DOHH2 (cell line): ENCODE measurements around the gene ANGPTL3.

Experiments
- H3F3A ChIP-seq: fragments of 200-600 bp; sonication (generic), shearing (Covaris generic); 2 replicates; pipeline ENCODE4 v1.6.0; 2016; ENCODE audit warnings: antibody characterized with exemption, mild to moderate bottlenecking; ENCODE audit not compliant: control insufficient read depth, insufficient read depth
- H3K27ac ChIP-seq: fragments of 200-600 bp; sonication (generic); 2 replicates; pipeline ENCODE4 v1.5.1; 2014; ENCODE audit warnings: low read depth, mild to moderate bottlenecking, low read length, moderate library complexity
- H3K27me3 ChIP-seq: fragments of 200-600 bp; sonication (generic); 2 replicates; pipeline ENCODE4 v1.6.1; 2014; ENCODE audit warnings: mild to moderate bottlenecking, low read length, mixed read lengths; ENCODE audit not compliant: control insufficient read depth
- H3K36me3 ChIP-seq: fragments of 200-600 bp; sonication (generic); 2 replicates; pipeline ENCODE4 v1.6.1; 2014; ENCODE audit warnings: mild to moderate bottlenecking, low read length, moderate library complexity, mixed read lengths; ENCODE audit not compliant: control insufficient read depth
- H3K4me1 ChIP-seq: fragments of 200-600 bp; sonication (generic); 2 replicates; pipeline ENCODE4 v1.6.1; 2014; ENCODE audit warnings: mild to moderate bottlenecking, low read length, mixed read lengths; ENCODE audit not compliant: control insufficient read depth
- H3K4me2 ChIP-seq: fragments of 200-600 bp; sonication (generic); 2 replicates; pipeline ENCODE4 v1.6.0; 2014; ENCODE audit warnings: mild to moderate bottlenecking, low read length, moderate library complexity
- H3K4me3 ChIP-seq: fragments of 200-600 bp; sonication (generic); 2 replicates; pipeline ENCODE4 v1.5.1; 2014; ENCODE audit warnings: mild to moderate bottlenecking, low read length, mixed read lengths
- H3K79me2 ChIP-seq: fragments of 200-600 bp; sonication (generic); 2 replicates; pipeline ENCODE4 v1.6.1; 2014; ENCODE audit warnings: mild to moderate bottlenecking, low read length, mixed read lengths; ENCODE audit not compliant: control insufficient read depth
- H3K9me2 ChIP-seq: fragments of 200-600 bp; sonication (generic); replicated peaks from 2 replicates; pipeline ENCODE4 v1.6.1; 2014; ENCODE audit warnings: mild to moderate bottlenecking, low read length, mixed read lengths; ENCODE audit not compliant: control insufficient read depth
- H3K9me3 ChIP-seq: fragments of 200-600 bp; sonication (generic); 2 replicates; pipeline ENCODE4 v1.6.1; 2014; ENCODE audit warnings: antibody characterized with exemption, low read length, mixed read lengths; ENCODE audit not compliant: control insufficient read depth, insufficient read depth
- H4K20me1 ChIP-seq: fragments of 200-600 bp; sonication (generic); 2 replicates; pipeline ENCODE4 v1.6.0; 2014; ENCODE audit warnings: low read depth, mild to moderate bottlenecking, antibody characterized with exemption, low read length, moderate library complexity; ENCODE audit not compliant: control insufficient read depth, insufficient read depth
- CTCF ChIP-seq: fragments of 200-600 bp; sonication (generic); IDR thresholded peaks from one replicate; pipeline ENCODE4 v1.5.1; 2014; ENCODE audit warnings: antibody characterized with exemption, mild to moderate bottlenecking, low read depth, low read length; ENCODE audit not compliant: poor library complexity, severe bottlenecking
- EZH2phosphoT487 ChIP-seq: fragments of 200-600 bp; sonication (generic); IDR thresholded peaks from 2 replicates; pipeline ENCODE4 v1.6.1; 2017; ENCODE audit warnings: borderline replicate concordance, mild to moderate bottlenecking, antibody characterized with exemption, low read length, moderate library complexity, mixed read lengths

Gene ANGPTL3

GRCh38 chr1:62593825-62594394, 3.4 kb upstream of the ANGPTL3 start:
- H3F3A ChIP-seq = no peaks in the 10 kb centered on the region
- no peaks in the 10 kb centered on the region for H3K79me2 ChIP-seq
- H3K27me3 ChIP-seq = no peaks in the 10 kb centered on the region
- TF ChIP-seq EZH2phosphoT487 (no peak), CTCF (no peak)
- H3K4me3 ChIP-seq = no peak overlapping the region
- no peaks in the 10 kb centered on the region for H3K36me3 ChIP-seq
- no peaks in the 10 kb centered on the region for H3K9me2 ChIP-seq
- H4K20me1 ChIP-seq = no peaks in the 10 kb centered on the region
- no peaks in the 10 kb centered on the region for H3K9me3 ChIP-seq
- H3K4me2 ChIP-seq = no peak overlapping the region
- H3K4me1 ChIP-seq = no peaks in the 10 kb centered on the region
- no peak overlapping the region for H3K27ac ChIP-seq

GRCh38 chr1:62595647-62596046, 1.7 kb upstream of the ANGPTL3 start:
- Histone ChIP-seq H3F3A (no peaks in the 10 kb centered on the region), H3K9me3 (no peaks in the 10 kb centered on the region), H3K27me3 (no peaks in the 10 kb centered on the region), H3K4me2 (no peak overlapping the region), H3K79me2 (no peaks in the 10 kb centered on the region), H3K4me1 (no peaks in the 10 kb centered on the region), H3K9me2 (no peaks in the 10 kb centered on the region), H3K36me3 (no peaks in the 10 kb centered on the region), H3K4me3 (no peak overlapping the region), H3K27ac (no peak overlapping the region), H4K20me1 (no peaks in the 10 kb centered on the region)
- no peak for TF ChIP-seq CTCF
- no peak for TF ChIP-seq EZH2phosphoT487

DNA sequence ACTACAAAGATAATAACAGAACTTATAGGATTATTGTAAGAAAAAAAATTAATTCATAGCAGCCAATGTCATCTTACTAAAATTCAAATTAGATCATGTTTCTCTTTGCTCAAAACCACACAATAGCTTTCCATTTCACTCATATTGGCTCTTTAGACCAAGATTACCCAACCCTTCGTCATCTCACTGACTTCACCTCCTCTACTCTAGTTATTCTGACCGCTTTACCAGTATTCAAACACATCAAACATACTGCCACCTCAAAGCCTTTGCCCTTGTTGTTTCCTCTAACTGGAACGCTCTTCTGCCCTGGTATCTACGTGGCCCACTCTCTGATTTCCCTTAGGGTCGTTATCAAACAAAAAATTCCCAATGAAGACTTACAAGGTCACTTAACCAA, 1.7 kb downstream of the ANGPTL3 start:
- Histone ChIP-seq H3K9me3 (no peaks in the 10 kb centered on the region), H3K4me2 (no peak overlapping the region), H4K20me1 (no peaks in the 10 kb centered on the region), H3K27me3 (no peaks in the 10 kb centered on the region), H3K27ac (no peak overlapping the region), H3K79me2 (no peaks in the 10 kb centered on the region), H3K36me3 (no peaks in the 10 kb centered on the region), H3F3A (no peaks in the 10 kb centered on the region), H3K9me2 (no peaks in the 10 kb centered on the region), H3K4me1 (no peaks in the 10 kb centered on the region), H3K4me3 (no peak overlapping the region)
- no peak for TF ChIP-seq CTCF
- TF ChIP-seq EZH2phosphoT487 = no peak

- no peaks in the 10 kb centered on the region for H4K20me1 ChIP-seq
- H3K9me2 ChIP-seq = no peaks in the 10 kb centered on the region
- H3K27me3 ChIP-seq = no peaks in the 10 kb centered on the region
- TF ChIP-seq CTCF (no peak), EZH2phosphoT487 (no peak)
- no peaks in the 10 kb centered on the region for H3F3A ChIP-seq
- H3K4me1 ChIP-seq = no peaks in the 10 kb centered on the region
- no peak overlapping the region for H3K4me3 ChIP-seq
- no peak overlapping the region for H3K4me2 ChIP-seq
- no peaks in the 10 kb centered on the region for H3K79me2 ChIP-seq
- H3K36me3 ChIP-seq = no peaks in the 10 kb centered on the region
- no peak overlapping the region for H3K27ac ChIP-seq
- no peaks in the 10 kb centered on the region for H3K9me3 ChIP-seq
Measured at GRCh38 chr1:62601457-62601856, 4.1 kb downstream of the ANGPTL3 start.
